Duodenal mucosa (tissue), 2 donors: ENCODE data around the gene LMNA.

Experiments used
- H3K27ac ChIP-seq: one replicate; pipeline ENCODE4 v1.7.0; 2013; ENCODE audit warnings: low read depth, low read length
- H3K27me3 ChIP-seq, 2 donors: one replicate each; pipeline ENCODE4 v1.7.0; 2013; ENCODE audit warnings: low read length in 2 of 2, control low read depth in 1 of 2; ENCODE audit not compliant: insufficient read depth in 2 of 2, control insufficient read depth in 1 of 2
- H3K36me3 ChIP-seq, 2 donors: one replicate each; pipeline ENCODE4 v1.7.0; 2013; ENCODE audit warnings: low read length in 2 of 2, control low read depth in 1 of 2; ENCODE audit not compliant: insufficient read depth in 2 of 2, control insufficient read depth in 1 of 2
- H3K4me1 ChIP-seq, 2 donors: one replicate each; pipeline ENCODE4 v1.7.0; 2013; ENCODE audit warnings: low read length in 2 of 2, control low read depth in 1 of 2; ENCODE audit not compliant: insufficient read depth in 2 of 2, control insufficient read depth in 1 of 2
- H3K4me3 ChIP-seq, 2 donors: one replicate each; pipeline ENCODE4 v1.7.0; 2013; ENCODE audit warnings: low read length in 2 of 2, low read depth in 1 of 2
- H3K9ac ChIP-seq, 2 donors: one replicate each; pipeline ENCODE4 v1.7.0; 2013; ENCODE audit warnings: low read length in 2 of 2, low read depth in 1 of 2
- H3K9me3 ChIP-seq, 2 donors: one replicate each; pipeline ENCODE4 v1.7.0; 2013; ENCODE audit warnings: low read length in 2 of 2, control low read depth in 1 of 2; ENCODE audit not compliant: control insufficient read depth in 1 of 2

The LMNA gene

DNA sequence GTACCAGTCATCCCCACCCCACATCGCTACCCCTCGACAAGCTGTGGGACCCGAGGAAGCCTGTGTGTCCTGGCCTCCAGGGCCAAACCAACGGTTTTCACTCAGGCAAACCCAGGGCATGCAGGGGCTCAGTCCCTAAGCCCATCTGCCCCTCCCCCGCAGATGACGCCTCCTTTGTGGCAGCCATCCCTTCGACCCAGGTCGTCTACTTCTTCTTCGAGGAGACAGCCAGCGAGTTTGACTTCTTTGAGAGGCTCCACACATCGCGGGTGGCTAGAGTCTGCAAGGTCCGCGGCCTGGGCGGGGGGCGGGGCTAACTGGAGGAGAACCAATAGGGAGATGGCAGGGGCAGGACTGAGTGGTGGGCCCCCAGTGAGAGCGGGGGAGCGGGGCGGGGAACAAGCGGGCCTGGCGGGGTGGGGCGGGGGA, 46.2 kb downstream of the LMNA start:
- peaks cover 14 to 18% of the 10 kb centered on the region in 2 donors for H3K4me1 ChIP-seq
- H3K27ac ChIP-seq: no peak overlapping the region
- no peaks in the 10 kb centered on the region for H3K27me3 ChIP-seq
- H3K9me3 ChIP-seq: no peaks in the 10 kb centered on the region
- H3K36me3 ChIP-seq: no peaks in the 10 kb centered on the region
- peak overlapping the region in 1 of 2 donors; percentile 13 for H3K9ac ChIP-seq
- H3K4me3 ChIP-seq: peak overlapping the region; percentile 44 to 53

- Histone ChIP-seq H3K4me1 (peaks cover 14 to 15% of the 10 kb centered on the region in 2 donors), H3K36me3 (no peaks in the 10 kb centered on the region), H3K27ac (no peak overlapping the region), H3K27me3 (no peaks in the 10 kb centered on the region), H3K9me3 (no peaks in the 10 kb centered on the region), H3K9ac (no peak overlapping the region), H3K4me3 (no peak overlapping the region)
Observed at GRCh38 chr1:156162430-156163037, 48.0 kb downstream of the LMNA start.

GRCh38 chr1:156163712-156164111, 49.2 kb downstream of the LMNA start:
- Histone ChIP-seq H3K36me3 (no peaks in the 10 kb centered on the region), H3K4me3 (no peak overlapping the region), H3K4me1 (peaks cover 14 to 15% of the 10 kb centered on the region in 2 donors), H3K27me3 (no peaks in the 10 kb centered on the region), H3K9me3 (no peaks in the 10 kb centered on the region), H3K27ac (no peak overlapping the region), H3K9ac (no peak overlapping the region)

DNA sequence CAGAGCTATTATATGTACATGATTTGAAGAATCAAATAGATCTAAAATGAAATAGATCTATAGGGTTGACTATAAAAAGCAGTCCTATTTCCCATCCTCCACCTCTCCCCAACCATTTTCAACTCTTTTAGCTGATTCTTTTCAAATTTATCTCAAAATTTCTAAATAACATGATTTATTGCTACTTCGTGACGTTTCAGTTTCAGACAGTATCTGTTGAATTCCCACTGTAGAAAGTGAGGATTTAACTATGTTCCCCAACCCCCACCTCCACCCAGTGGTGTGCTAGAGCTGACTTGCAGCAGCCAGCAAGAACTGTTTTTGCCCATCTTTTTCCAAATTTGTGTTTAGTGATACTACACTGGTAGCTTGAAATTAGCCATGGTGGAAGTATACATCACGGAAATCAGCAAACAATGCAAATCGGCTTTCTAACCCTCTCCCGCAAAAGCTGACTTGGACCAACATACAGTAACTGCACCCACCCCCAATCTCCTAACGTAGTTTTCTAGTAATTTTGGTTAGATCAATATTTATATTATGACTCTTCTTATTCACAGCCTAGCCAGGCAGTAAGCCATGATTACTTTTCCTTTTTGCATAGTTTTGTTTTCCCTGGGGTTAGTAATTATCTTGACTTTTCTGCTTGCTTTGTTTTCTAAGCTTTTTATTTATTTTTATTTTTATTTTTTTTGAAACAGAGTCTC, 49.8 kb downstream of the LMNA start:
- Histone ChIP-seq H3K27ac (no peak overlapping the region), H3K9me3 (no peaks in the 10 kb centered on the region), H3K4me3 (no peak overlapping the region), H3K36me3 (no peaks in the 10 kb centered on the region), H3K9ac (no peak overlapping the region), H3K27me3 (no peaks in the 10 kb centered on the region), H3K4me1 (peaks cover 14 to 15% of the 10 kb centered on the region in 2 donors)

DNA sequence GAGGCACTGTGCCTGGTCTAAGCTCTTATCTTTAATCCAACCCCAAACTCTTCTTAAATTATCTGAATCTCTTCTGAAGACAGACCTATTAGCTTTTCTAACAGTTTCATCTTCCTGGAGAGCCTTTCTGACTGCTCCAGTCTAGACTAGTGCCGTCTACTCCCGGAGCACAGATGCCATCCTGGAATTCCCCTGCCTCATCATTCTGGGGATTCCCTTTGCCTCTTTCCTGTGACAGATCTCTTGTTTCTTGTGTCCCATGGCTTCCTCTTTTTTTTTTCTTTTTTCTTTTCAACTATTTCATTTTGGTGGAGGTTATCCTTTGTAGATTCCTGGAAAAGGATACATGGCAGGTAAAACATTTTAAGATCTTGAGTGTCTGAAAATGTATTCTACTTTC, 50.6 kb downstream of the LMNA start:
- Histone ChIP-seq H3K9me3 (no peaks in the 10 kb centered on the region), H3K4me1 (peaks cover 13 to 14% of the 10 kb centered on the region in 2 donors), H3K4me3 (no peak overlapping the region), H3K36me3 (no peaks in the 10 kb centered on the region), H3K27me3 (no peaks in the 10 kb centered on the region), H3K27ac (no peak overlapping the region), H3K9ac (no peak overlapping the region)

DNA sequence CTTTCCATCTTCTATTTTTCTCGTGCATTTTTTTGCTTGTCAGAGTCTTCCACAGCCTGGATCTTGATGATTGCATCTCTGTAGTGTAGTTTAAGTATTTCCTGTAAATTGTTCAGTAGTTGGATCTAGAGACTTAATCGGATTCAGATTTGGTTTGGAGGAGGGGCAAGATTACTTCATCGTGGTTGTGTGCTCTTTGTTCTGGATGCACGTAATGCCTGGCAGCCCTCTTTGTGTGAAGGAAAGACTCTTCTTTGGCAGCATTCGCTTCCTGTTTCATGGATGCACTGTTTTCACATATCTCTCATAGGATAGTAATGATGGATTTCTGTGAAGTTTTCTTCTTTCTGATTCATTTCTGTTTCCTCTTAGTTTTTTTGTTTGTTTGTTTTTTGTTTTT, 53.0 kb downstream of the LMNA start:
- H3K4me1 ChIP-seq: peaks cover 5 to 7% of the 10 kb centered on the region in 2 donors
- no peaks in the 10 kb centered on the region for H3K9me3 ChIP-seq

GRCh38 chr1:156172696-156173470, 58.4 kb downstream of the LMNA start:
- Histone ChIP-seq H3K27ac (no peak overlapping the region), H3K27me3 (no peaks in the 10 kb centered on the region), H3K36me3 (no peaks in the 10 kb centered on the region), H3K4me3 (no peak overlapping the region), H3K4me1 (no peaks in the 10 kb centered on the region), H3K9ac (no peak overlapping the region), H3K9me3 (no peaks in the 10 kb centered on the region)

More for the DNA sequence above, 53.0 kb downstream of the LMNA start:
- no peak overlapping the region for H3K9ac ChIP-seq
- no peak overlapping the region for H3K27ac ChIP-seq
- H3K27me3 ChIP-seq: no peaks in the 10 kb centered on the region
- no peaks in the 10 kb centered on the region for H3K36me3 ChIP-seq
- no peak overlapping the region for H3K4me3 ChIP-seq

- no peaks in the 10 kb centered on the region for H3K4me1 ChIP-seq
- no peak overlapping the region for H3K27ac ChIP-seq
- H3K4me3 ChIP-seq: no peak overlapping the region
Observed at GRCh38 chr1:156176610-156177210, 62.2 kb downstream of the LMNA start.

GRCh38 chr1:156177919-156178654, 63.6 kb downstream of the LMNA start:
- Histone ChIP-seq H3K9me3 (no peaks in the 10 kb centered on the region), H3K9ac (no peak overlapping the region), H3K4me3 (no peak overlapping the region), H3K4me1 (no peaks in the 10 kb centered on the region), H3K27me3 (no peaks in the 10 kb centered on the region), H3K27ac (no peak overlapping the region), H3K36me3 (no peaks in the 10 kb centered on the region)

More at GRCh38 chr1:156176610-156177210, 62.2 kb downstream of the LMNA start:
- H3K27me3 ChIP-seq: no peaks in the 10 kb centered on the region
- H3K9me3 ChIP-seq: no peaks in the 10 kb centered on the region
- no peaks in the 10 kb centered on the region for H3K36me3 ChIP-seq
- no peak overlapping the region for H3K9ac ChIP-seq
